Astrocyte (in vitro differentiated cells and primary cell): ENCODE measurements around the gene NPTX2.

Experiments used
- CTCF ChIP-seq: IDR thresholded peaks from 2 replicates; pipeline ENCODE4 v1.5.1; 2011; ENCODE audit warnings: low read depth, mild to moderate bottlenecking, inconsistent platforms, low read length, moderate library complexity; ENCODE audit not compliant: insufficient read depth
- EZH2 ChIP-seq: IDR thresholded peaks from 2 replicates; pipeline ENCODE4 v1.6.1; 2012; ENCODE audit warnings: mild to moderate bottlenecking, low read length, inconsistent platforms; ENCODE audit not compliant: insufficient read depth

- TF ChIP-seq CTCF: no peak
- TF ChIP-seq EZH2: no peak
These were observed 40.7 kb downstream of the NPTX2 start for GRCh38 chr7:98657736-98658135.
